Kidney tubule cell (primary cell): ENCODE measurements around the gene SNCB.

Experiments used
- DNase-seq: peaks from one replicate; pipeline ENCODE4 v3.0.0-alpha.2; 2018; ENCODE audit warnings: low spot score

The SNCB gene

DNA sequence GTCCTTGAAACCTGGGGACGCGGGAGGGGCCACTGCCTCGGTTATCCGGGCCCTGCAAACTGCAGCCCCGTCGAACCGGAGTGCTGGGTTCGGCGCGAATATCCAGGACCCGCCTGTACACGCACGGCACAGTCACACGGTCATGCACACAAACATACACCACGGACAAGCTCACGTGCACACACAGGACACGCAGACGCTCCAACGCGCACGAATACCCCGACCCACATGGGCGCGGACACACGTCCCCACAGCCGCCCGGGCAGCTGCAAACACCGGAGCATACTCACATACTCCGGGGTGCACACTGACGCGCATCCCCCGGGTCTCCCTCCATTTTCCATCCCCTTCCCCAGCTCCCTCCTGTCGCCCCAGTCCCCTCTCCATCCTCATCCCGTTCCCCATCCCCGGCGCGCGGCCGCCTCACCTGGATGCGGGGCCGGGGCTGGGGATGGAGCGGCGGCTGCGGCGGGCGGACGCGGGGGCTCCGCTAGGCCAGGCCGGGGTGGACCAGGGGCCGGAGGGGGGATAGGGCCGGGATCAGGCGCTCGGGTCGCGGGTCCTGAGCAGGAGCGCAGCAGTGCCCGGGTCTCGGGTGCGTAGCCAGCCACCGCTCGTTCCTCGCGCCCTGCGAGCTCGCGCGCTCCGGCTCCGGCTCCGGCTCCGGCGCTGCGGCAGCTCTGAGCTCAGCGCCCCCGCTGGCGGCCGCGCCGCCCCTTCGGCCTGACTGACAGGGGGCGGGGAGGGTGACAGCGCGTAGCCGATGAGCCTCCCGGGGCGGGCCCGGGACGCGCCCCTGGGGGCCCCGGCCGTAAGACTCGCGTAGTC lies at the start of gene SNCB, which contains the start of gene EIF4E1B:
Gene SNCB, minus strand, starts transcription at position 682 of the 828 bp plus-strand sequence. CDS start 880 bp downstream, outside the sequence.
Gene EIF4E1B, plus strand, starts transcription at position 823 of the 828 bp plus-strand sequence. CDS start 12,113 bp downstream, outside the sequence.
- peak; percentile 42 for DNase-seq

DNA sequence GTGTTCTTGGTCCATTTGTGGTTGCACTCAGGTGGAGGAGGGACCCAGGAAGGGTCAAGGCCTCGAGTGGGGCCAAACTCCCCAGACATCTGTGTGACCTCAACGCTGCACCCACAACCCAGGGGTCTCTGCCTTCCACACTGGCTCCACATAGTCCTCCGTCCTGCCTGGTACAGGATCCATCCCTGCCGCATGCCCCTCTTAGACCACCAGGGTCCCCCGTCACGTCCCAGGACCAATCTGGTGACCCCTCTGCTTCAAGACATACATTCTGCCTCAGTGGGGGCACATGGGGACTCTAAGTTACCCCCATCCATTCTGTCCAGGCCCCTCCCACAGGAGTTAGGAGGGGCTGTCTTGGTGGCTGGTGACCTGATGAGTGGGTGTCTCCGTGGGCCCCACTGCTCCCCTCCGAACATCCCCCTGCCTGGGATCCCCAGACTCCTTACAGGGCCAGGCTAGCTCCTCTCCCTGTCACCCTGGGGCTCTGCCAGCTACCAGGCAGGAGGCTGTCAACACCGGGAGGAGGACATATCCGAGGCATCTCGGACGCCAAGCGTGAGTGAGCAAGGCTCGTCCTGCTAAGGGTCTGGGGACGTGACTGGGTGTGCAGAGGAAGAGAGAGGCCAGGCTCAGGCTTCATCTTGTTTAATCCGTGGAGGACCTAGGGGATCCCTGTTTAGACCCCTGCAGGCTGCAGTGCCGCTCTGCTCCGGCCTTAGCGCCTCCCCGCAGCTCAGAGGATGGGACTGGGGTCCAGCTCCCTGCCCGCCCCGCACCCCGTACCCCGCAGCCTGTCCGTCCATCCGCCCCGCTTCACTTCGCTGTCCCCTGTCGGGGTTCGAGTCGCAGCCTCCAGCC lies 49.3 kb upstream of the SNCB start:
- DNase-seq, result no peak

DNA sequence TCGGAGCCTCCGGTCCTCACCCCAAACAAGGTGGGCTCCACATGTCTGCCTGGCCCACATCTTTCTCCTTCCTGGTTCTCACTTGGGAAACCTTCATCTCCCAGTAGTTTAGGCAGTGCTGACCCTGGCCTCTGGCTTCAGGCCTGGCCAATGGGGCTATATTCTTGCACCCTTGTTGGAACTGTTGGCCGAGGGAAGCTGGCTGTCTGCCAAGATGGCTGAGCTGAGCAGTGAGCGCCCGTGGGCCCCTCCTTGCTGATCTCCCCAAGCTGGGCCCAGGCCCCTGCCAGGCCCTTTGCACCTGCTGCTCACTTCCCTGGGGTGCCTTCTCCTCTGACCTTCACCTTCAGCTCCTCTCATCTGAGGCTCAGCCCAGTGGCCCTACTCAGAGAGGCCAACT lies 48.2 kb upstream of the SNCB start:
- DNase-seq, result no peak

DNA sequence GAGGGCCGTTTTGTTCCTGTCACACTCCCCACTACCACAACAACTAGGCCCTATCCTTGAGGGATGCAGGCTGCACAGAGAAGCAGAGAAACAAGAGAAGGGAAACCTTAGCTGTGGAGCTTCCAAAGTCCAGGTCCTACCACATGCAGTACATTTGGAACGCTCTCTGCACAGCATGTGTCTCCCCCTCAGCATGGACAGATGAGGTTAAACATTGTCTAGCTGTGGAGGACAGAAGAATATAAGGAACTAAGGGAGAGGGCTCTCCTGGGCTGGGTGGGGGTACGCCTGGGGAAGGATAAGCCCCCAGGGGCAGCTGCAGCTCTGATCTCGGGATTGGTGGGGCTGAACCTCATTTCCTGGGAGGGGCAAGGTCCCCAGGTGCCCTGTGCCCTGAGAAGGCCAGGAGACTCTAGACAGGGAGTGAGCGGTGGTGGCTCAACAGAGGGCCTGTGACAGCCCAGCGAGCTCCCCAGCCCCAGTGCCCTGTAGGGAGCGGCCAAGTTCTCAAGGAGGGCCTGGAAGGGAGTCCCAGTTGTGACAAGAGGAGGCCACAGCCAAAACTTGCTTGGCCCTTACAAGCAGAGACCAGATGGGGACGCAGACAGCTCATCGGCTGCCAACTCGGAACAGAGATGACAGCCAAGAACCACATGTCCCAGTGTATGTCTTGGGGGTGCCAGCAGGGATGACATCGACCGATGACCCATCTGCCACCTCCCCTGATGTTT lies 47.0 kb upstream of the SNCB start:
- no peak for DNase-seq

DNA sequence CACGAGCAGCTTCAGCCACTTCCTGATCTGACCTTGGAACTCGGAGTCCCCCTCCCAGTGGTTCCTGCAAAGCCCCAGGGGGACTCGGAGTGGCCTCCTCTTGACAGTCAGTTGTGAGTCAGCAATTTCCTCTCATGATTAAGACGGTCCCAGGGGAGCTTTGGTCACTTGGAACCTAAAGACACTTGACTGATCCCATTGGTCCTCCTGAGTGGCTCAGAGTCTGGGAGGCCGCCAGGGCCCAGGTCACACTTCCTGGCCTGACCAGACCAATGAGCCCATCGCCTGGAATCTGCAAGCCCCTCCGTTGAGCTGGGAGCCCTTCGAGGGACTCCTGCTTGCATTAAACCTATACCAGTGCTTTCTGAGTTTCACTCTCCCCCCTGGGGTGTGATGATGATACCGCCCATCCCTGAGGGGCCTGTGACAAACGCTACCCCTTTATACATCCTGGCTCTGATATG lies 46.1 kb upstream of the SNCB start:
- DNase-seq, result peak; percentile 56

DNA sequence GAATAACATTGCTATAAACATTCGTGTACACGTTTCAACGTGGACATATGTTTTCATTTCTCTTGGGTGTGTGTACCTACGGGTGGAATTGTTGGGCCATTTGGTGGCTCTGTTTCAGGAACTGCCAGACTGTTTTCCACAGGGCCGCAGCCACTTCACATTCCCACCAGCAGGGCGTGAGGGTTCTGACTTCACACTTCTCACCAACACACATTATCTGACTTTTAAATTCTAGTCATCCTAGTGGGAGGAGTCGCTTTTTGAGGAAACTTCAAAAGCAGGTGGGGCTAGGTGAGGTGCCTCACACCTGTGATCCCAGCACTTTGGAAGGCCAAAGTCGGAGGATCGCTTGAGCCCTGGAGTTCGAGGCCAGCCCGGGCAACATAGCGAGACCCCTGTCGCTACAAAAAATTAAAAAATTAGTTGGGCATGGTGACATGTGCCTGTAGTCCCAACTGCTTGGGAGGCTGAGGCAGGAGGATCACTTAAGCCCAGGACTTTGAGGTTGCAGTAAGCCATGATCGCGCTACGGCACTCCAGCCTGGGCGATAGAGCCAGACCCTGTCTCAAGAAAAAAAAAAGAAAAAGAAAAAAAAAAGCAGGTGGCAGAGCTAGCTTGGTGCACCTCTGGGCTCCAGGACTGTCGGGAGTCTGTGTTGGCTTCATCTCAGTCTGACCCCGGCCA lies 45.5 kb upstream of the SNCB start:
- peak; percentile 54 for DNase-seq

DNA sequence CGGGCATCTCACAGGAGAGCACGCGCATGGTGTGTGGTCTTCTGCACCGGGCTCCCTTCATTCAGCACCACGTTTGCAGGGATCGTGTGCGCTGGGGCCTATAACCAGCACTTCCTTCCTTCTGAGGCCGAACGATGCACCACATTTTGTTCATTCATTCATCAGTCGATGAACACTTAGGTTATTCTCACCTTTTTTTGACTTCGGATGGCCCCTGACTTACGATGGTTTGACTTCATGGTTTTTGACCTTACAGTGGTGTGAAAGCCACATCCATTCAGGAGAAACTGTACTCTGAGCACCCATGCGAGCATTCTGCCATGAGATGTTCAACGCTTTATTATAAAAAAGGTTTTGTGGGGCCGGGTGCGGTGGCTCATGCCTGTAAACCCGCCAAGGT lies 44.5 kb upstream of the SNCB start:
- no peak for DNase-seq

DNA sequence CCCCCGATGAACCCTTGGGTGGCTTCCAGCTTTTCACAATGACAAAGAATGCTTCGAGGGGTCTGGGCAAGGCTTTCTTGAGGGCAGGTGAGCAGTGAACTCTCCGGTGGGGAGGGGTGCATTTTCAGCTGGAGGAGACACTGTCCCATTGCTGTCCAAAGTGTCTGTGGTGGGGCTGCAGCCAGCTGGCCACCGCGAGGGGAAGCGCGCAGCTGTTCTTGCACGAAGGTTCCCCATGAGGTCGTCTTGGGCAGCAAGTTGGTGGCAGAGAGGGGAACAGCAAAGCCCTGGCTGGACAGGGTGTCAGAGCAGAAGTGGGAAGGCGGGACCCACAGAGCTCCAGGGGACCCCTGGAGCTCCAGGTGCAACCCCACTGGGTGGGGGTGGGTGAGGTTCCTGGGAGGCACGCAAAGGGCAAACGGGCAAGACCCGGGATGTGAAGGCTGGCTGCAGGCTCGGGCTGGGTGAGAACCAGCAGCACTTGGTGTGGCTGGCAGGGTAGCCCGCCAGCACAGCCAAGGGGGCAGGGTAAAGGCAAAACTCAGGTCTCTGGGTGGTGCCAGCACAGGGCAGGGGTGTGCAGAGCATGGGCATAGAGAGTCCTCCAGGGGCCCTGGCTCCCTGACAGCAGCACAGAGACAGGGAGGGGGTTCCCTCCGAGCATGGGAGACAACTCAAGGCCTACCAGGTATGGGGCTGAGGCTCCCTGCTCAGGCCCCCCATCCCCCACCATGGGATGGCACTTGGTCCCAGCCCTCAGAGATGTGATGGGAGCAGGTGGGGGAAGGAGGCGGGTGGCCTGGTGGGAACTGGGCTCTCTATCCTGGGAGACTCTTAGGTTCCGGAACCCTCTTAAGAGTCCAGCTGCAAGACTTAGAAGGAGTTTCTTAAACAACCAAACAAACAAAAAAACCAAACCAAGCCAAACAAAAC lies 43.6 kb upstream of the SNCB start:
- DNase-seq, result no peak

DNA sequence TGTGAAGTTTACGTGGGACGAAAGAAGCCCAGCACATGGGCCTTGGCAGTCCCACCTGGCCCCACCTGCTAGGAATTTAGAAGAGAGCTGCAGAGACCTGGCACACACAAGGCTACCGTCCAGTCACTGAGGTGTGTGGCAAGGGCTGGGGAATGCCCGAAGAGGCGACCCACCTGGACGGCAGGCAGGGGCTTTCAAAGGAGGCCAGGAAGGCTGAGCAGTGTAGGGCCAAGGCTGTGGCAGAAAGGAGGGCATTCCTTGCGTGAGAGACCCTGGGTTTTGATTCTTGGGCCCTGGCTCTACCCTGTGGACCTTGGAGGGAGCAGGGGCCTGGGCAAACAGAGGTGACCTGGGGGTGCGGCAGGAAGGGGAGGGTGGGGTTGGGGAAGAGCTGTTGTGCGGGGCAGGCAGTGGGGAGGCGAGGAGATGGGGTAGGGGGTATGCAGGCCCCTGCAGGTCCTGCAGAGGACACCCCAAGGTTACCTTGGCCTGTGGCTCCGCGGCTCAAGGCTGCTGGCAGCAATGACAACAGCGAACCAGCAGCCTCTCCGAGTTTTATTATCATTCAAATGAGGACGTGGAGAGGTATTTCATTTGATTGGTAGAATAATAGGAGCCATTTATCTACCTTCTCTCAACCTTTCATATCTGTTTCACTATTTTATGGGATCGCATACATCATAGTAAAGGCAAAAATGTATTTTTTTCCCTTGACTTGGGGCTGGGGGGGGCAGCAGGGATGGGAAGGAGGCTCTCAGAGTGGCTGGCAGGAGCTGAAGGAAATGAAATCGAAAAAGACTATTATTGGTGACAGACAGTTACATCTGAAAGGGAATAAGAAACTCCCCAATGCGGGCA lies 41.8 kb upstream of the SNCB start:
- no peak for DNase-seq

DNA sequence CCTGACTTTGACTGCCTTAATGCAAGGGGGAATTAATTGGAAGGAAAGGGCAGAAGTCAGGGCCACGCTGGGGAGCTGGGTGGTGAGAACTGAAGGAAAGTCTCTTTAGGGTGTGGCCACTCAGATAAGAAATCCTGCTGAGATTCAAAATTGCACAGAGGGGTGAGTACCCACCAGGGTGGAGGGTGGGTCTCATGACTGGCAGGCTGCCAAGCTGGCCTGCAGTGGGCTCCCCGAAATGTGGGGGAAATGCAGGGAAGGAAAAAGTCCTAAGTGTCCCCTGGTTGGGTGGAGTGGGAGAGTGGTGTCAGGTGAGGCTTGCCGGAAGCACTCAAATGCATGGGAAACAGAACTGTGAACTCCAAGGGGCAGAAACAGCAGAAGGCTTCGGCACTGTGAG lies 41.1 kb upstream of the SNCB start:
- no peak for DNase-seq

DNA sequence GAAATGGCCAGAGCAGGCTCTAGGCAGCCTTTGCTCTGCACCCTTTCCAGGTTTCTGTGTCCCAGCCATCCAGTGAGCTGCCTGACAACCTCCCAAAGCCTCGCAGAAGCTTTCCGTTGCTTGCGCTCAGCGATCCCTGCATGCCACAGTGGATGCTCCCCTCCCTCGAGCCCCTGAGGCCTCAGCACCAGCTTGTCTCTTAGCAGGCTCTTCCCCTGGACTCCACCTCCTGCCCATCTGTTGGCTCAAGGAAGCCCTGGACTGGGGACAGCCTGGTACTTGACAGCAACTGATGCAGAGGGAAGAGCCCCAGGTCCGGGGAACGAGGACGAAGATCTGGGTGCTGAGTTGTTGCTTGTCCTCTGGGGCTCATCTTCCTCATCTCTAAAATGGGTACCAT lies 40.1 kb upstream of the SNCB start:
- DNase-seq, result no peak

DNA sequence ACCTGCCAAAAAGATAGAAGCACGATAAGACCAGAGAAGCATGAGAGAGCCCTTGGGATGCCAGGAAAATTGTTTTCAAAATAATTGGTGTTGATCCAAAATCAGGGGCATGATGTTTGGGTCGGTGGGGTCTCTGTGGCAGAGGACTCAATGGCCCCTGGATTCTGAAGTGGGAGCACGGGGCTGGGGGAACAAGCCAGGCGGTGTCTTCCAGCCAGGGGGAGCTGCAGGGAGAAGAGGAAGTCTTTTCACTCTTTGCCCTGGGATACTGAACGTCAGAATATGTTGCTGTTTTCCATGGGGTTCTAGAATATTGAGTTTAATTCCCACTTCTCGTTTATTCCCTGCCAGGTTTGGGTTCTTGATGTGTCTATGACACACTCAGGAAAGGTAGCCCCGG lies 37.3 kb upstream of the SNCB start:
- no peak for DNase-seq

DNA sequence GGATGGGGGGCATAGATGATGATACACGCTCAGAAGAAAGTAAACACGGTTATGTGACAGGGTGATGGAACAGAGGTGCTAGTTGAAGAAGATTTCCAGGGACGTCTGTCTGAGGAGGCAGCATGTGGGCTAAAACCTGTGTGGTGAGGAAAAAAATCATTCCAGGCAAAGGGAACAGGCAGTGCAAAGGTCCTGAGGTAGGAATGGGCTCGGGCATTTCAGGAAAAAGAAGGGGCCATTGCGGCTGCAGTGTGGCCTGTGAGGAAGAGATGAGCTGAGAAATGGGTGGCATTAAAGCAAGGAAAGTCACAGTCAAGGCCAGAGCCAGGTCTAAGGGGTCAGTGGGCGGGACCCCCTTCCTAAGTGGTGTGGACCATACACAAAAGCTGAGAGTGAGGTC lies 35.2 kb upstream of the SNCB start:
- no peak for DNase-seq

DNA sequence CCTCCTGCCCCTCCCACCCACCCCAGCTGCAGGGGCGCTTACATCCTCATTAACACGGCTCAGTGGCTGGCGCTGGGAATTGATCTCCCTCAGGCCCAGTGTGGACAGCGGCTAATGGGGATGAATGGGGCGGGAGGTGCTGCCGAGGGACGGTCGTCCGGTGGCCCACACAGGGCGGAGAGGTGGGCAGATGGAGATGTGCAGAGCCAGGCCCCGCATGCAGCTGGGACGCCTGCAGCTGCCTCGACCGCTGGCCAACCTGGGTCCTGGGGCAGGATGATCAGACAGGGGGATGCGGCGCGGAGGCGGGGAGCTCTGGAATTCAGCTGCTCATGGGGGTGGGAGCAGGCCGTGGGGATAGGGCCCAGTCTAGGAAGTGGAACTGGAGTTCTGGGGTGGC lies 34.6 kb upstream of the SNCB start:
- no peak for DNase-seq

DNA sequence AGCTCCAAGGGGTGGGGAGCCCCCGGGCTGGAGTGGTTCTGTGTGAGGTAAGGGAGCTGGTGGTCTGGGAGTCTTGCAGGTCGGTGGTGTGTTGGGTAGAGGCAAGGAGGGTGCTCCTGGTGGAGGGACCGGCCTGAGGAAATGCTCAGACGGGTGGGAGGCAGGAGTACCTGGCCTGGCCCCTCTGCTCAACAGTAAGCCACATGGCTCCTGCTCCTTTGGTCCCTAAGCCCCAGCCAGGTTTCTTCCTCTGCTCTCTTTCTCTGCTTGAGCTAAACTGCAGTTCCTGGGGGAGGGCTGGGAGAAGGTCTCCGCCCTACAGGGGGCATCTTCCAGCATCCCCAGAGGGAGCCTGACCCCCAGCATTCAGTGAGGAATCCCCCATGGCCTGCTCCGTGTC lies 34.1 kb upstream of the SNCB start:
- DNase-seq, result no peak

DNA sequence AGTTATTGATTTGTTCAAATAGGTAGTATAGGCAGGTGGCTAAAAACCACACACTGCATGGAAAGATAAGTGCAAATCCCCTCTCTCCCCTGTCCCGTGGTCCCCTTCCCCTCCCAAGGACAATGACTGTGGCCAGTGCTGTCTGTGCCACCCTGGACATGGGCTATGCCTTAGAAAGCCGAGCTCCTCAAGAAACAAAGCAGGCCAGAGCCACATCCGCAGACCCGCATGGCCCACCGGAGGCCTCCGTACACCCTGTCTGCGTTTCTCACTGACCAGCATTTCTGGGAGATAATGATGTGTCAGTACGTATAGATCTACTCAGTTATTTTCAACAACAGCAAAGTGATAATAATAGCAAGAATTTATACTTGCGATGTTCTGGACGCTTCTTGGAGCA lies 33.2 kb upstream of the SNCB start:
- DNase-seq, result no peak

DNA sequence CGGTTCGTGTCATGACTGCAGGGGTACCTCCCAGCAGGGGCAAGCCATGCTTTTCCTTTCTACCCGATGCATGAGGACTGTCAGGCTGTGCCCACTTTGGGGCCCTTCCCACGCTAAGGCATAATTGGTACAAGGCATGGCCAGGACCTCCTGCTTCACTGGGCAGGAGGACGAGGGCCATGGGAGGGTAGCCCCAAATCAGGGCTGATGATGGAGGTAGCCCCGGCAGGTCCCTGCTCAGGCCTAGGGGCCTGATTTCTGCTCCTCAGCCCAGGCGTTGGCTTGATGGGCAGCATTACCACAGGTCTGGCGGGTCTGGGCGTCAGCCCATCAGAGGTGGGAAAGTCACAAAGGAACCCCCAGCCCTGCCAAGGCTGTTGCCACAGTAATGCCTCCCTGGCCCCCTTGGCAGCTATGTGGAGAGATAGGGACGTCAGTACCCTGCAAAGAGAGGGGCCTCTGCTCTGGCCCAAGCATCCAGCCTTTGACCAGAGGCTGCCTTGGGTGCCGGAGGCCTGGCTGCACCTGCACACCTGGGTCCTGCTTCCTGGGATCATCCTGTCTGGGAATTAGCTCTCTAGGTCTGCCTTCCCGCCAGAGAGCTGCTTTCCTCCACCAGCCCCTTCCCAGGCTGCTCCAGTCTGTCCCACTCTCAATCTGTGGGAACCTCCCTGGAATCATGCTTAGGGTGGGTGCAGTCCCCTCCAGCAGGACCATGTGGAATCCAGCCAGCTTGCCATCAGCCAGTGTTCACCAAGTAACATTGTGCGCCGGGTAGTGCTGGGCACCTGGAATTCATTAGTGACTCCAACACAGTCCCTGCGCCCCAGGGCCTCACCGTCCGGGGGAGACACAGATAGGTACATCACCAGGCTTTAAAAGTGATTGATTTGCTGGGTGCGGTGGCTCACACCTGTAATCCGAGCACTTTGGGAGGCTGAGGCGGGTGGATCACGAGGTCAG lies 32.3 kb upstream of the SNCB start:
- DNase-seq, result no peak

DNA sequence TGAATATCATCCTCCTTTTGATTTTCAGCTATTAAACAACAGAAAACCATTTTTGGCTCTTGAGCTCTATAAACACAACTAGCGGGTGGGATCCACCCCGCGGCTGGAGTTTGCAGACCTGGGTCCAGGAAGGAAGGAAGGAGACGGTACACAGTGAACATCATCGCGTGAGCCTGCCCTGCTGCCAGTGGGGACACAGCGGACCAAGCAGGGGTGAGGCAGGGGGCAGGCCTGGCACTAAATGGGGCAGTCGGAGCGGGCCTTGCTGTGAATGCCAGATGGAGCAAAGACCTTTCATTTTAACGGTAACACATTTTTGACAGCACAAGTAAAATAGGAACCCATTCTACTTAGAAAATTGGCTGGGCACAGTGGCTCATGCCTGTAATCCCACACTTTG lies 31.3 kb upstream of the SNCB start:
- DNase-seq, result no peak
